Left renal cortex interstitium (tissue), 4 donors: ENCODE data around the gene RRP12. TPM values are rescaled to one million over a fixed set of nuclear protein-coding genes. Genes with fewer than 3 reads are reported as not detected.
A peak's percentile ranks its signal among the peaks of the same experiment; 100 is the strongest.

Source experiments
- DNase-seq, 4 donors: peaks; one replicate each; pipeline ENCODE4 v3.0.0-alpha.2; 2013; ENCODE audit warnings: low read depth in 4 of 4, low spot score in 2 of 4, missing footprints in 1 of 4
- polyA plus RNA-seq, 4 donors: library from polyadenylated mRNA; unstranded; fragments of 120-200 nt; gene quantifications; one replicate each; pipeline ENCODE4 v1.2.1, GENCODE V29; 2013; ENCODE audit not compliant: insufficient read length in 4 of 4

The RRP12 gene
- polyA plus RNA-seq, 4 donors = 18.7 to 31.8 (median 26.3) TPM

DNA sequence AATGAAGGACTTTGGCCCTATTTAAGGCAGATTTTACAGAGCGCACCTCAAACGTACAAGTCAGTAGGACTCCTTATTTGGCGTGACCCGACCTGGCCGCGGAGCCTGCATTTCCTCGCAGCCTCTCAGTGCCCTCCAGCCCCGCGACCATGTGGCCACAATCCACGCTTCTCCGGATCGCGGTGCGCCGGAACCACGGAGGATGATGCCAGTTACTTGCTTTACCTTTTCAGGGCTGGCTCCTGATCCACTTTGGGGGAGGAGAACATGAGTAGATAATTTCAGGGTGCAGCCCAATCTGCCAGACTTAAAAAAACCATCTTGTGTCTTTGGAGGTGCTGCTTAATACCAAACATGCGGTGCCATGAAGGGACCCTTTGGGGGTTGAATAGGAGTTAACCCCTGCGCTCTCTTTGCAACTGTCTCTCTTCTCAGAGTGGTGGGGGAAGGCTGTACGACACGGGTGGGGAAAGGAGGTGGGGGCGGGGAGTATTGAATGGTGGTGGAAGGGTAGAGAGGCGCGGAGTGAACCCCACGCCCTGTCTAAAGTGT, 80.6 kb downstream of the RRP12 start:
- DNase-seq = no peak

DNA sequence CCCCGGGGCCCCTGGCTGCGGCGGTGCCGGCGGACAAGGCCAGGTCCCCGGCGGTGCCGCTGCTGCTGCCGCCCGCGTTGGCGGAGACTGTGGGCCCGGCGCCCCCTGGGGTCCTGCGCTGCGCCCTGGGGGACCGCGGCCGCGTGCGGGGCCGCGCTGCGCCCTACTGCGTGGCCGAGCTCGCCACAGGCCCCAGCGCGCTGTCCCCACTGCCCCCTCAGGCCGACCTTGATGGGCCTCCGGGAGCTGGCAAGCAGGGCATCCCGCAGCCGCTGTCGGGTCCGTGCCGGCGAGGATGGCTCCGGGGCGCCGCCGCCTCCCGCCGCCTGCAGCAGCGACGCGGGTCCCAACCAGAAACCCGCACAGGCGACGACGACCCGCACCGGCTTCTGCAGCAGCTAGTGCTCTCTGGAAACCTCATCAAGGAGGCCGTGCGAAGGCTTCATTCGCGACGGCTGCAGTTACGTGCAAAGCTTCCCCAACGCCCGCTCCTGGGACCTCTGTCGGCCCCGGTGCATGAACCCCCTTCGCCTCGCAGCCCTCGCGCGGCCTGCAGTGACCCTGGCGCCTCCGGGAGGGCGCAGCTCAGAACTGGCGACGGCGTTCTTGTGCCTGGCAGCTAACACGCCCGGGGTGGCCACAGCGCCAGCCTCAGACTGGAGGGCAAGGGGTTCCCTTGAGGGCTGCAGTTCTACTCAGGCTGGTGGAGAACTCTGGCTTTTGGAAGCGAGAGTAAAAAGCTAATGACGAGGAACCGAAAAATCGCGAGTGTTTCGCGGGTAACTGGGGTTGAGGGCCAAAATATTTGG, 81.3 kb downstream of the RRP12 start:
- no peak for DNase-seq

DNA sequence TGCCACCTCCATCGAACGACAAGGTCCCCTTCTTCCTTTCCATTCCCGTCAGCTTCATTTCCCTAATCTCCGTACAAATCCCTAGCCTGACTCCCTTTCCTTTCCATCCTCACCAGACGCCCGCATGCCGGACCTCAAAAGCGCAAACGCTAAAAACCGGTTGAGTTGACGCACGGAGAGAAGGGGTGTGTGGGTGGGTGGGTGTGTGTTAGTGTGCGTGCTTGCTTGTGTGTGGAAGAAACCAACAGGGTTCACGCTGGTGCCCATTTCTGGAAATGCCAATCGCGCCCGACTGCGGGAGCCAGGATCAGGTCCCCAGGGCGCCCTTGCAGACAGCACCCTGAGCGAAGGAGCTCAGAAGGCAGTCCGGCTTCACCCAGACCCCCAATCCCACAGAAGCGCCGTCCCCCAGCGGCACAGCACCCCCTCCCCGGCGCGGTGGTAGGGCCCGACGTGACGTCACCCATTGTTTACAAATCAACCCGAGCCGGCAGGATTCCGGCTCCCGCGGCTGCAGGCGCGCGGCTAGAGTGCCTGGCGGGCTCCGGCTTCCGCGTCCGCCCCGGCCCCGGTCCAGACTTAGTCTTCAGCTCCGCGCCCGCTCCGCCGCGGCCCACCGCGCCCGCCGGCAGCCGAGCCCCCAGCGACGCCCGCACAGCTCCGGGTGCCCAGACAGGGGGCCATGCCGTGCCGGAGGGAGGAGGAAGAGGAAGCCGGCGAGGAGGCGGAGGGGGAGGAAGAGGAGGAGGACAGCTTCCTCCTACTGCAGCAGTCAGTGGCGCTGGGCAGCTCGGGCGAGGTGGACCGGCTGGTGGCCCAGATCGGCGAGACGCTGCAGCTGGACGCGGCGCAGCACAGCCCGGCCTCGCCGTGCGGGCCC, 82.1 kb downstream of the RRP12 start, which contains the start of gene FRAT1:
Gene FRAT1 (plus strand): TSS at position 500 of the 880 bp plus-strand sequence. CDS start 183 bp downstream, at position 683.
- peak; percentile 82 to 95 (median 87) for DNase-seq

DNA sequence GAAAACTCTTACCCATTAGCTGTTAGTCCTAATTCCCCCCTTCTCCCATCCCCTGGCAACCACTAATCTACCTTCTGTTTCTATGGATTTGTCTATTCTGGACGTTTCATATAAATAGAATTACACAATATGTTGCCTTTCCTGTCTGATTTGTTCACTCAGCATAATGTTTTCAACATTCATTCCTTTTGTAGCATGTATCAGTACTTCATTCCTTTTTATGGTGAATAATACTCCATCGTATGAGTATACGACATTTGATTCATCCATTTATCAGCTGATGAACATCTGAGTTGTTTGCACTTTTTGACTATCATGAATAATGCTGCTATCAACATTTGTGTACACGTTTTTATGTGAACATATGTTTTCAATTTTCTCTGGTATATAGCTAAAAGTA, 86.5 kb downstream of the RRP12 start:
- DNase-seq = no peak

DNA sequence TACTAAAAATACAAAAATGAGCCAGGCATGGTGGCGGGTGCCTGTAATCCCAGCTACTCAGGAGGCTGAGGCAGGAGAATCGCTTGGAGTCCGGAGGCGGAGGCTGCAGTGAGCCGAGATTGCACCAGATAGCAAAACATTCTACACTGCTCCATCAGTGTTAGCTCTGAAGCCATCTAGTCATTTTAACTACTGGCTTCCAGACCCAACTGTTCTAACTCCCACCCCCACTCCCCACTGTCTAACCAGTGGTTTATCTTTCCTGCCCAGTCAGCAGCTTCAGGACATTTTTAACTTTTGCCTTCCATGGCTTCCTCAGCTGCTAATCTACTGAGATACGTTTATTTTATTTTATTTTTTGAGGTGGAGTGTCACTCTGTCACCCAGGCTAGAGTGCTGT, 88.2 kb downstream of the RRP12 start:
- no peak for DNase-seq

DNA sequence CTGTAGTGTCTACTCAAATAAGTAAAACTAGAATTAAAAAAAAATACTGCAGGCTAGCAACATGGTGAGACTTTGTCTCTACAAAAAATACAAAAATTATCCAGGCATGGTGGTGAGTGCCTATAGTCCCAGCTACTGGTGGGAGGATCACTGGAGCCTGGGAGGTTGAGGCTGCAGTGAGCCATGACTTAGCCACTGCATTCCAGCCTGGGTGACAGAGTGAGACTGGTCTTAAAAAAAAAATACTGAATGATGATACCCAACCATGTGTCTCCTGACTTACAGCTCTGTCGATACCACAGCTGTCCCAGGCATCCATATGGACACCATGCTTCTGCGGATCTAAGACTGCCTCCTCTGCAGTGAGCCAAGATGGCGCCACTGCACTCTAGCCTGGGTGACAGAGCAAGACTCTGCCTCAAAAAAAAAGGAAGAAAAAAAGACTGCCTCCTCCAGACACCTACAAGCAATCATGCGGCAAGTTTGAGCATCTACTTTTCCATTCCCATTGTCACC, 90.0 kb downstream of the RRP12 start:
- DNase-seq = no peak

DNA sequence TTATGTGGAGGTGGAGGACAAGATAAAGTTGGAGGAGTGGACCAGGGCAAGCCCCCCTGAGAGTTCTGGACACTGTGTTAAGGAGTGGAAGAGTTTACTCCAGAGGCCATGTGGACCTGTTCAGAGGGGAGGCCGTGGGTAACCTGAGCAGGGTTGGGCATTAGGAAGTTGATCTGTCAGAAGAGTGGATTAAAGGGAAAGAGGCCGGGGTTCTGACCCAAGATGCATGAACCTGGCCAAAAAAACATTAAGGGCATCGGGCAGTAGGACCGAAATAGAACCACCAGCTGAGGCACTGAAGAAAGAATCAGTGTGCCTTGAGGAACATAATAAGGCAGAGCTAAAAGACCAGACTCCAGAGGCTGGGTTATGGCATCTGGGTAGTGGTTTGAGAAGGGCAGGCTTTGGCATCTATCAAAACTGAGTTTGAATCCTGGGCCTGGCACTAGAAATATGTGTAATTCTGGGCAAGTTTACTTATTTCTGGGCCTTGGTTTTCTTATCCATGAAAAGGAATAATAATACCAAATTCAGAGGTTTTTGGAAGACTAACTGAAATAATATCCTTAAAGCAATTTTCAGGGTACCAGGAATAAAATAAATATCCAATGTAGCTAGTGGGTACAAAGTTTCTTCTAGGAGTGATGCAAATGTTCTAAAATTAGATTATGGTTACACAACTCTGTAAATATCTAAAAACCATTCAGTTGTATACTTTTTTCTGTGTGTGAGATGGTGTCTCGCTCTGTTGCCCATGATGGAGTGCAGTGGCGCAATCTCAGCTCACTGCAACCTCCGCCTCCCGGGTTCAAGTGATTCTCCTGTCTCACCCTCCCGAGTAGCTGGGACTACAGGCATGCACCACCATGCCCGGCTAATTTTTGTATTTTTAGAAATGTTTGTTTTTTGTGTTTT, 93.0 kb downstream of the RRP12 start:
- no peak for DNase-seq

DNA sequence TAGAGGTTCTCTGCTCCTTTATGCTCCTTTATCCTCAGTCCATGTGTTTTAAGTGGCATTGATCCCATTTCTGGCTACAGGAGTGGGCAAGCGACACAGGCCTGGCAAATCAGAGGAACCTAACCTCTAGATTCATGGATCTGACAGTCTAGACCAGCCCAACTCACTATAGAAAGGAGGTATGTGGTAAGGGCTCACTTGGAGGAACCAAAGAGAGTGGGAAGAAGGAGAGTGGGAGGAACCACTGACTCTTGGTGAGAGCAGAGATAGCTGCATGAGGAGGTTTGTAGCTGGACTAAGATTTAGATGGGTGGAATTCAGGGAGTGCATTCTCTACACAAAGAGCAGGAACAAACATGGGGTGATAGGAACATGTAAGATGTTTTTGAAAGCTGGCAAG, 93.7 kb downstream of the RRP12 start:
- no peak for DNase-seq

Other genes starting within 250 kb of the RRP12 start
- gene SLIT1, start 215.4 kb downstream of the RRP12 start, polyA plus RNA-seq = 1 to 10 TPM; 5.8 to 9.7 (median 7.2) TPM
- 10 to 100 TPM; 26.3 to 35.2 (median 33.0) TPM for gene ARHGAP19, start 108.7 kb downstream of the RRP12 start, polyA plus RNA-seq
- gene FRAT1, start 82.1 kb downstream of the RRP12 start, polyA plus RNA-seq = 1 to 10 TPM; 4.3 to 6.2 (median 4.3) TPM
- gene FRAT2, start 66.6 kb downstream of the RRP12 start, polyA plus RNA-seq = 10 to 100 TPM; 11.0 to 15.7 (median 12.7) TPM
- 100 to 1,000 TPM; 169 to 211 (median 176) TPM for gene PGAM1, start 24.9 kb upstream of the RRP12 start, polyA plus RNA-seq
- 10 to 100 TPM; 32.4 to 43.0 (median 38.5) TPM for gene EXOSC1, start 44.7 kb upstream of the RRP12 start, polyA plus RNA-seq
- 10 to 100 TPM; 34.2 to 45.8 (median 39.7) TPM for gene ZDHHC16, start 44.8 kb upstream of the RRP12 start, polyA plus RNA-seq
- gene MMS19, start 97.1 kb upstream of the RRP12 start, polyA plus RNA-seq = 100 to 1,000 TPM in 1 of 4 donors, 10 to 100 TPM in 3; 85.9 to 109 (median 92.3) TPM
- gene UBTD1, start 97.6 kb upstream of the RRP12 start, polyA plus RNA-seq = 10 to 100 TPM in 2 of 4 donors, 1 to 10 TPM in 2; 8.1 to 14.4 (median 11.0) TPM
- under 1 TPM; 0.38 to 0.56 (median 0.51) TPM for gene ANKRD2, start 171.4 kb upstream of the RRP12 start, polyA plus RNA-seq
- gene HOGA1, start 183.0 kb upstream of the RRP12 start, polyA plus RNA-seq = 10 to 100 TPM; 33.5 to 63.1 (median 47.4) TPM
- 1 to 10 TPM in 1 of 4 donors, under 1 TPM in 3; 0.29 to 1.2 (median 0.60) TPM for gene C10orf62, start 188.4 kb upstream of the RRP12 start, polyA plus RNA-seq
- 10 to 100 TPM; 21.7 to 27.2 (median 23.0) TPM for gene MORN4, start 232.2 kb upstream of the RRP12 start, polyA plus RNA-seq
- 10 to 100 TPM; 17.7 to 21.7 (median 21.4) TPM for gene PI4K2A, start 239.3 kb upstream of the RRP12 start, polyA plus RNA-seq